MCF 10A (cell line): ENCODE results near the gene ANP32A. TPM values are rescaled to one million over a fixed set of nuclear protein-coding genes. Genes with fewer than 3 reads are reported as not detected.

Experiments used
- BruUV-seq: library from RNA; stranded (reverse); fragments of 400-500 nt; replicated peaks from 2 replicates; lab custom pipeline; 2021; lab: Mats Ljungman, UMichigan
- CTCF ChIA-PET: fragments of 300-600 bp; sonication (Branson Sonifier 250); formaldehyde crosslinking; extraction: SDS; loops from one replicate; lab custom pipeline; 2021; ENCODE audit warnings: antibody characterized with exemption, inconsistent platforms; lab: Yijun Ruan, JAX
- POLR2A ChIA-PET: fragments of 300-600, 350-650 bp; sonication (Branson Sonifier 250); formaldehyde crosslinking; extraction: SDS; loops from one replicate; lab custom pipeline; 2020; ENCODE audit warnings: antibody characterized with exemption, inconsistent platforms; lab: Yijun Ruan, JAX
- DNase-seq: peaks from one replicate; pipeline ENCODE4 v3.0.0-alpha.2; 2018; ENCODE audit not compliant: unreplicated experiment
- H3K27ac Mint-ChIP-seq: one replicate; pipeline ENCODE4 v1.8.0; 2022; ENCODE audit warnings: mild to moderate bottlenecking, low read depth, mixed read lengths; ENCODE audit not compliant: unreplicated experiment
- H3K27me3 Mint-ChIP-seq: one replicate; pipeline ENCODE4 v1.8.0; 2022; ENCODE audit warnings: mixed read lengths; ENCODE audit not compliant: insufficient read depth, unreplicated experiment
- H3K36me3 Mint-ChIP-seq: one replicate; pipeline ENCODE4 v1.8.0; 2022; ENCODE audit warnings: mild to moderate bottlenecking, moderate library complexity, mixed read lengths; ENCODE audit not compliant: insufficient read depth, unreplicated experiment
- H3K4me1 Mint-ChIP-seq: one replicate; pipeline ENCODE4 v1.8.0; 2022; ENCODE audit warnings: mixed read lengths; ENCODE audit not compliant: insufficient read depth, unreplicated experiment
- H3K4me3 Mint-ChIP-seq: one replicate; pipeline ENCODE4 v1.8.0; 2022; ENCODE audit warnings: mild to moderate bottlenecking, moderate library complexity, mixed read lengths; ENCODE audit not compliant: unreplicated experiment
- H3K9me3 Mint-ChIP-seq: one replicate; pipeline ENCODE4 v1.8.0; 2022; ENCODE audit warnings: mixed read lengths; ENCODE audit not compliant: unreplicated experiment
- intact Hi-C: fragments of 100-400 bp; cut with micrococcal nuclease; formaldehyde crosslinking; loops from 2 replicates; pipeline ENCODE4 v1.14.1; 2022
- total RNA-seq: library from RNA; stranded (reverse); gene quantifications from 2 replicates; pipeline ENCODE4 v1.2.3, GENCODE V29; 2022
- TF ChIP-seq, protein P1 (sequence below): fragments of 200-600 bp; IDR thresholded peaks from one replicate; pipeline ENCODE4 v1.8.0; 2022; ENCODE audit warnings: antibody characterized with exemption, mild to moderate bottlenecking; ENCODE audit not compliant: unreplicated experiment

ANP32A gene
- total RNA-seq, 1 experiment from 2014 or later, result 150 TPM

DNA sequence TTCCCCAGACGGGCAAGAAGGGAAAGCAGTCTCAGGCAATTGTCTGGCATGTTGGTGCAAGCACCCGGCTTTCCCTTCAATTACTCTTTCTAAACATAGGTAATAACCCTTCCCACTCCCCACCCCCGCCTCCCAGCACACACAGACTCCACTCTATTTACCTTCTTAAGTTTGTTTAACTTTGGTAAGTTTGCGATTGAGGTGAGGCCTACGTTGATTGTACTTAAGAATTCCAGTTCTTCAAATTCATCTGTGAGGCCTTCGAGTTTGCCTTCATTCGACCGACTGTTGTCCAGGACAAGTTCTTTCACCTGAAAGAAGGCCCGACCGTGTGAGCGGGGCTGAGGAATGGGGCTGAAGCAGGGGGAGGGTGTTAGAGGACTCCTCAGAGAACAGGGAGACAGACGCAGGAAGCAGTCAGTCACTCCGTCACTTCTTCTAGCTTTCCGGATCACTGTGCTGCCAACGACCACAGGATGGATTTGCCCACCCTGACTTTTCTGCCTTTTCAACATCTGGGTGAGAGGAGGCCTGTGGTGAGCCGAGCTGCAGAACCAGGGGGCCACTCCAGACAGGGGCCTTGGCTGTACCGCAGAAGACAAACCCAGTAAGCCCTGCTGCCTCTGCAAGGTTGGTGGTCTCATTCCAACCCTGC lies 33.0 kb downstream of the ANP32A start:
- Mint-ChIP-seq H3K9me3 (no peaks in the 10 kb centered on the region), H3K36me3 (peaks cover 46% of the 10 kb centered on the region), H3K27ac (no peak overlapping the region), H3K4me3 (no peak overlapping the region), H3K4me1 (peaks cover 1% of the 10 kb centered on the region), H3K27me3 (no peaks in the 10 kb centered on the region)
- no peak for DNase-seq
- BruUV-seq, result no TSS peak
- ChIA-PET CTCF (interaction anchor here (0.6 to 3.0 kb wide), 2 partner anchors 73 to 138 kb away, joined by 3 to 8 read pairs; no protein-coding TSS in a partner anchor), POLR2A (interaction anchor here (0.6 to 1.9 kb wide), 2 partner anchors 32 to 220 kb away, joined by 3 to 7 read pairs; partner anchors contain the start of gene ANP32A)
- TF ChIP-seq, protein P1, sequence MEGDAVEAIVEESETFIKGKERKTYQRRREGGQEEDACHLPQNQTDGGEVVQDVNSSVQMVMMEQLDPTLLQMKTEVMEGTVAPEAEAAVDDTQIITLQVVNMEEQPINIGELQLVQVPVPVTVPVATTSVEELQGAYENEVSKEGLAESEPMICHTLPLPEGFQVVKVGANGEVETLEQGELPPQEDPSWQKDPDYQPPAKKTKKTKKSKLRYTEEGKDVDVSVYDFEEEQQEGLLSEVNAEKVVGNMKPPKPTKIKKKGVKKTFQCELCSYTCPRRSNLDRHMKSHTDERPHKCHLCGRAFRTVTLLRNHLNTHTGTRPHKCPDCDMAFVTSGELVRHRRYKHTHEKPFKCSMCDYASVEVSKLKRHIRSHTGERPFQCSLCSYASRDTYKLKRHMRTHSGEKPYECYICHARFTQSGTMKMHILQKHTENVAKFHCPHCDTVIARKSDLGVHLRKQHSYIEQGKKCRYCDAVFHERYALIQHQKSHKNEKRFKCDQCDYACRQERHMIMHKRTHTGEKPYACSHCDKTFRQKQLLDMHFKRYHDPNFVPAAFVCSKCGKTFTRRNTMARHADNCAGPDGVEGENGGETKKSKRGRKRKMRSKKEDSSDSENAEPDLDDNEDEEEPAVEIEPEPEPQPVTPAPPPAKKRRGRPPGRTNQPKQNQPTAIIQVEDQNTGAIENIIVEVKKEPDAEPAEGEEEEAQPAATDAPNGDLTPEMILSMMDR, result no peak
- intact Hi-C loops, result no loop called here

DNA sequence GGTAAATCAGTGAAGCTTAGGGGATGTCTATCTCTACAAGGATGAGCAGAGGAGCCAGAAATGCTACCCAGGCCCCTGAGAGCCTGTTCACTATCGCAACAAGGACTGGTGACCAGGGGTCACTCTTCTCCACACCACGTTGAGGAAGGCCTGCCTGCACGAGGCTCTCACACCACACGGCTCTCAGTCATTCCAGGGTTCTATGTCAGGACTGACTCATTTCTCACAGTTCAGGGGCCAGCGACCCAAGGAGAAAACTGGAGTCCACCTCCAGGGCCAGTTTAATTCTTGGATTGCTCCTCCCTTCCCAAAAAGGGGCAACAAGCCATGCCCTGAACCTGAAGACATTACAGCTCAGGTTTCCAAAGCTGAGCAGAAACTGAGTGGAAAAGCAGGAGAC lies 33.9 kb downstream of the ANP32A start:
- Mint-ChIP-seq H3K27ac (no peak overlapping the region), H3K27me3 (no peaks in the 10 kb centered on the region), H3K4me1 (no peaks in the 10 kb centered on the region), H3K9me3 (no peaks in the 10 kb centered on the region), H3K4me3 (no peak overlapping the region), H3K36me3 (peaks cover 49% of the 10 kb centered on the region)
- BruUV-seq, result no TSS peak
- POLR2A ChIA-PET, result no interaction called here
- CTCF ChIA-PET, result interaction anchor here (0.6 to 3.0 kb wide), 3 partner anchors 9 to 139 kb away, joined by 3 to 8 read pairs (median 3); no protein-coding TSS in a partner anchor
- intact Hi-C loops, result no loop called here
- TF ChIP-seq, protein P1, result no peak
- DNase-seq, result no peak

DNA sequence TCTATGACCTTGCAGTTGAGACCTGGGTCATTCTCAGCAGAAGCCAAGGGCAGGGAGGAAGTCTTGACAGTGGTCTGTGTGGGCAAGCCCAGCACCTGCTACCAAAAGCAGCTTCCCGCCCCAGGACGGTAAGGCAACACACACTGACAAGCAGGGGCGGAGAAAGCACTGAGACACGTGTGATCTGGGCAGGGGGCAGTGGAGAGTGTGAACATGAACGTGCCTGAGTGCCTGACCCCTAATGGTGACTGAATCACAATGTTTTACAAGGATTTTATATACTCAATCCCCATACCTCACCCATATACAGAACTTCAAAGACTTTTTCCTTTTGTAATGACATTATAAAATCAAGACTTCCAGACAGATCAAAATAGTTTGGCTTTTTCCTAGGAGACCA lies 35.2 kb downstream of the ANP32A start:
- H3K27ac Mint-ChIP-seq, result no peak overlapping the region
- no TSS peak for BruUV-seq
- H3K4me3 Mint-ChIP-seq, result no peak overlapping the region
- TF ChIP-seq, protein P1, result no peak
- H3K9me3 Mint-ChIP-seq, result no peaks in the 10 kb centered on the region
- CTCF ChIA-PET, result interaction anchor here (1.1 to 2.3 kb wide), 4 partner anchors 10 to 231 kb away, joined by 3 to 13 read pairs (median 6); no protein-coding TSS in a partner anchor
- H3K4me1 Mint-ChIP-seq, result no peaks in the 10 kb centered on the region
- intact Hi-C loops, result no loop called here
- H3K27me3 Mint-ChIP-seq, result no peaks in the 10 kb centered on the region
- peaks cover 62% of the 10 kb centered on the region for H3K36me3 Mint-ChIP-seq
- DNase-seq, result no peak
- POLR2A ChIA-PET, result interaction anchor here (0.6 kb wide), 1 partner anchor 10 kb away, joined by 3 read pairs; no protein-coding TSS in a partner anchor

DNA sequence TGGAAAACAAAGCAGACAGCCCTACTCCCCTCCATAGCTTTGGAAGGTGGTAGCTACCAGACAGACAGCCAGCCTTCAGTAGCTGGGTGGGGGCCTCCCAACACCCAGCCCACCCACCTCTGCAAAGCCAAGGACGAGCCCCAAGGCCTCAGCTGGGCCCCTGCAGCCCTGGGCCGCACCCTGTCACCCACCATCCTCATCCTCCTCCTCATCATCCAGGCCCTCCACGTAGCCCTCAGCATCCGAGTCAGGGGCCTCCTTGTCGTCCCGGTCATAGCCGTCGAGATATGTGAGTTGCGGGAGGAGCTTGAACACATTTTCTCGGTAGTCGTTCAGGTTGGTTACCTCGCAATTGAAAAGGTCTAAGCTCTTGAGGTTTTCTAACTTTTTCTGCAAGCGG lies 36.5 kb downstream of the ANP32A start:
- Mint-ChIP-seq H3K36me3 (peaks cover 75% of the 10 kb centered on the region), H3K9me3 (no peaks in the 10 kb centered on the region), H3K4me1 (no peaks in the 10 kb centered on the region), H3K27me3 (no peaks in the 10 kb centered on the region), H3K27ac (no peak overlapping the region), H3K4me3 (no peak overlapping the region)
- POLR2A ChIA-PET, result interaction anchor here (0.8 kb wide), 1 partner anchor 11 kb away, joined by 3 read pairs; no protein-coding TSS in a partner anchor
- intact Hi-C loops, result loop anchor here (5.0 kb wide), 2 partner anchors 33 to 93 kb away; no protein-coding TSS in a partner anchor
- no TSS peak for BruUV-seq
- TF ChIP-seq, protein P1, result no peak
- DNase-seq, result no peak
- CTCF ChIA-PET, result interaction anchor here (0.6 to 2.3 kb wide), 12 partner anchors 11 to 230 kb away, joined by 3 to 13 read pairs (median 4); no protein-coding TSS in a partner anchor
